NCI-H345 treated with DMSO at 0.1 percent for 48 hours (cell line): ENCODE data around the gene TPPP.
A peak's percentile ranks its signal among the peaks of the same experiment; 100 is the strongest.
"Not testable (repeated sequence)": the region's sequence is repeated elsewhere in the genome, so short reads cannot be mapped to it uniquely, and the experiment has no call there.

Experiments used
- DNase-seq: peaks from one replicate; lab custom pipeline; 2025; ENCODE audit not compliant: unreplicated experiment; lab: John Stamatoyannopoulos, UW

TPPP gene

DNA sequence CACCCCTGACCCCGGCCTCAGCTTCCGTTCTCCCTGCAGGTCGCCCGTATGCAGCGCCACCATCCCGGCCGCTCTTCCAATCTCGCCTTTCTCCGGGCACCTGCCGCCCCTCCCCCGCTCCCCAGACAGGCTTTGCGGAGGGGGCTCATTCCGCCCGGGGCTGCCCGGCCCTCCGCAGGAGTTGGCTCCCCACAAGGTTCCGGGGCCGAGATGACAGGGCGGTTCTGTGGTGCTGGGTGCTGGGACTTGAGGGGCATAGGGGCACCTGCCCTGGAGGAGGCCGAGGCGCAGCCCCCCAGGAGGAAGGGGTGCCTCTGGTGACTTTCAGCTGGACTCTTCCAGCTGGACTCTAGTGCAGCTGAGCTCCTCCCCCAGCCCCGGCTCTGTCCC is 885 bp upstream of the TPPP start:
- not testable (repeated sequence) for DNase-seq

DNA sequence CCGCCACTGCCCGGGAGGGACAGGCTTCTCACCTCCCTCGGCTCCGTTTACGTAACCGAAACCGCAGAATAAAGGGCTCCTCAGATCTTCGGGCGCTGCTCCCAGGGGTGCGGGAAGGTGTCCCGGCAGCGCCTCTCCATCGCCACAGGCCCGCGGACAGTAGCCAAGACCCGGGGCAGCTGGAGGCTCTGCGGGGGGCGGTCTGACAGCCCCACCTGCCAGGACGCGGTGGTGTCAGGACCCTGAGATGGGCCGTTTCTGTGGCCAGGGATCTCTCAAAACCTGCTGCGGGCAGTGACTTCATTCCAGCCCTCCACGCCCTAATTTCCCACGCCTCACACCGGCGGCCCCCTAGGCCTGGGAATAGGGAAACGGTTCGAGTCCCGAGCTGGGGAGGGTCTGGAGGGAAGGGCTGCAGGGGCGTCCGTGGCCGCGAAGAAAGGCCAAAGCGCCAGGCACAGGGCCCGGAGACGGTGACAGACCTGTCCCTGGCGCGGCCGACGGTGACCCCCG is 567 bp downstream of the TPPP start:
- not testable (repeated sequence) for DNase-seq

DNA sequence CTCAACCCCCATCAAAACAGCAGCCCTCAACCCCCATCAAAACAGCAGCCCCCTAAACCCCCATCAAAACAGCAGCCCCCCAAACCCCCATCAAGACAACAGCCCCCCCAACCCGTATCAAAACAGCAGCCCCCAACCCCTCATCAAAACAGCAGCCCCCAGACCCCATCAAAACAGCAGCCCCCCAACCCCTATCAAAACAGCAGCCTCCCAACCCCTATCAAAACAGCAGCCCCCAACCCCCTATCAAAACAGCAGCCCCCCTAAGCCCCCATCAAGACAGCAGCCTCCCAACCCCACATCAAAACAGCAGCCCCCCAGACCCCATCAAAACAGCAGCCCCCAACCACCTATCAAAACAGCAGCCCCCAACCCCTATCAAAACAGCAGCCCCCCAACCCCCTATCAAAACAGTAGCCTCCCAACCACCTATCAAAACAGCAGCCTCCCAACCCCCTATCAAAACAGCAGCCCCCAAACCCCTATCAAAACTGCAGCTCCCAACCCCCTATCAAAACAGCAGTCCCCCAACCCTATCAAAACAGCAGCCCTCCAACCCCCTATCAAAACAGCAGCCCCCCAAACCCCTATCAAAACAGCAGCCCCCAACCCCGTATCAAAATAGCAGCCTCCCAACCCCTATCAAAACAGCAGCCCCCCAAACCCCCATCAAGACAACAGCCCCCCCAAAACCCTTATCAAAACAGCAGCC is 1.2 kb downstream of the TPPP start:
- no peak for DNase-seq

DNA sequence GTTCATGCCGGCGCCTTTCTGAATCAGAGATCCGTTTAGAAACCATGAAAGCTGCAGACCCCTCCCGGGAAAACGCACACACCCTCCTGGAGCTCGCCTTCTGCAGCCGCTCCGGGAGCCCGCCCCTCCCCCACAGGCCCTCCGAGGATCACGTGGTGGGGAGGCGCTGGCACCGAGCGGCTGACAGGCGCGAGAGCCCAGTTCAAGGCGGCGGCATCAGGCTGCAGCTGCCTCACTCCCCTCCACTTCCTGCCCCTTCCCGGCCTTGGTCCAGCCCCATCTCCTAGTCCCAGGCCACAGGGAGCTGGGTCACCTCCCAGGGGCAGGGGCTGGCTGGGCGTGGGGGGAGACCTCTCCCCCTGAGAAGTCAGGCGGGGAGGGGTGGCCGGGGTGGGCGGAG is 2.1 kb downstream of the TPPP start:
- DNase-seq, result not testable (repeated sequence)

DNA sequence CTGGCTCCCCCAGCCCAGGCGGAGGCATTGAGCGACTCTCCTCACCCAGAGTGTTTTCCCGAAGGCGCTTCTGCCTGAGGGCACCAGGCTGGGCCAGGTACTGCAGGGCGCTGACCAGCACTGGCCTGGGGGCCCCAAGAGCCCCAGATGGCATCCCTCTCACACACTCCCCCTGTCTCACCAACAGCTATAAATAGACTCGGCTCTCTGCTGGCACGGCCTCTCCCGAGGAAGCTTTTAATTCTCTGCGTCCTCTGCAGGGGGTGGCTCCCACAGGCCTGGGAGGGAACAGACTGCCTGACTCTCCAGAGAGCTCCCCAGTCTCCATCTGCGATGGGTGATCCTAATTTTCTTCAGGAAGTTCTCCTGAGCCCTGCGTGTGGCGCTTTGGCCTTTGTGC is 2.9 kb downstream of the TPPP start:
- not testable (repeated sequence) for DNase-seq

DNA sequence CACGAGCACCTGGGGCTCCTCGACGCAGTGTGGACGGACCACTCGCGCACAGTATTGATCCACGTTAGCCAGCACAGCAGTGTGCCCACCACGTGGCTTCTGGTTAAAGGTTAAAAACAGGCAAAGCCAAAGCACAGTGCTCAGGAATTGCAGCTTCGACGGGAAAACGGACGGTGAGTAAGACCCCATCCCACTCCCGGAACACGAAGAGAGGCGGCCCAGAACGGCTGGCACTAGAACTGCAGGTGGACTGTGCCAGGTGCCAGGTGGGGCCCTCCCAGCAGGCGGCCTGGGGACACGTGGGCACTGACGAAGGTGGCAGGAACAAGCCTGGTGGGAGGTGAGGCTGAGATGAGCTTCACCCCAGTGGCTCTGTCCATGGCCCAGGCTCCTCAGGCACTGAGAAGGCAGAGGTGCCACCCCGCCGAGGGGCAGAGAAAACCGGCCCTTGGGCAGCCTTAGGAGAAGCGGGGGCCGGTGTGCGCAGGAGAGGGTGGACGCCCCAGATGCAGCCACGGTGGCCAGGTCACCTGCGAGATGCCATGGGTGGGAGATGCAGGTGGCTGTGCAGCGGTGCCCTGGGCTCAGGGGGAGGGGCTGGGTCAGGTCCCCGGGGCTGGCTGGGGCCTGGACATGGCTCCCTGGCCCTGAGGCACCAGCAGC is 4.7 kb downstream of the TPPP start:
- DNase-seq, result not testable (repeated sequence)

DNA sequence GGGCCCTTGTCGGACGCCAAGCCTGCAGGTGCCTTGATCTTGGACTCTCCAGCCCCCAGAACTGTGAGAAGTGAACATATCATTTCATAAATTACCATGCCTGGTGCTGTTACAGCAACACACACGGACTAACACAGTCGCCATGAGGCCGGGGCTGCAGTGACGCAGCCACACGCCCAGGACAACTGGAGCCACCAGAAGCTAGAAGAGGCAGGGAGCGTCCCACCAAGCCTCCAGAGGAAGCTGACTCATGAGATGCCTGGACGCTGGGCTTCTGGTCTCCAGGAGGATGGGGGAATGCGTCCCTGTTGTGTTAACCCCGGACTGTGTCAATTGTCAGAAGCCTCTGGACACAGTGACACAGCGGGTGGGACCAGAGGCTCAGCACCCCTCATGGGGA is 6.2 kb downstream of the TPPP start:
- DNase-seq, result not testable (repeated sequence)

DNA sequence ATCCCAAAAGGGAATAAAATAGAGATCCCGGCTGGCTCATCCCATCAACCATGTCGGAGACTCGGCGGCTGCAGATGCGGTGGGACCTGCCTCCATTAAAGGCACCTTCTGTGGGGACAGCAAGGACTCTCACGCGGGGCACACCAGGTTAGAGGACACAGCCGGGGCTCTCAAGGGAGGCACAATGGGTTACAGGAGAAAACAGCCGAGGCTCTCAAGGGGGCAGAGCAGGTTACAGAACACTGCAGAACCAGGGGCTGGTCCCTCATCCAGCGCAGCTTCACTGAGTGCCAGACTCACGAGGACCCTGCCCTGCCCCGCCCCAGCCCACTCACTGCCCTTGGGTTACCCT is 7.0 kb downstream of the TPPP start:
- DNase-seq, result not testable (repeated sequence)

DNA sequence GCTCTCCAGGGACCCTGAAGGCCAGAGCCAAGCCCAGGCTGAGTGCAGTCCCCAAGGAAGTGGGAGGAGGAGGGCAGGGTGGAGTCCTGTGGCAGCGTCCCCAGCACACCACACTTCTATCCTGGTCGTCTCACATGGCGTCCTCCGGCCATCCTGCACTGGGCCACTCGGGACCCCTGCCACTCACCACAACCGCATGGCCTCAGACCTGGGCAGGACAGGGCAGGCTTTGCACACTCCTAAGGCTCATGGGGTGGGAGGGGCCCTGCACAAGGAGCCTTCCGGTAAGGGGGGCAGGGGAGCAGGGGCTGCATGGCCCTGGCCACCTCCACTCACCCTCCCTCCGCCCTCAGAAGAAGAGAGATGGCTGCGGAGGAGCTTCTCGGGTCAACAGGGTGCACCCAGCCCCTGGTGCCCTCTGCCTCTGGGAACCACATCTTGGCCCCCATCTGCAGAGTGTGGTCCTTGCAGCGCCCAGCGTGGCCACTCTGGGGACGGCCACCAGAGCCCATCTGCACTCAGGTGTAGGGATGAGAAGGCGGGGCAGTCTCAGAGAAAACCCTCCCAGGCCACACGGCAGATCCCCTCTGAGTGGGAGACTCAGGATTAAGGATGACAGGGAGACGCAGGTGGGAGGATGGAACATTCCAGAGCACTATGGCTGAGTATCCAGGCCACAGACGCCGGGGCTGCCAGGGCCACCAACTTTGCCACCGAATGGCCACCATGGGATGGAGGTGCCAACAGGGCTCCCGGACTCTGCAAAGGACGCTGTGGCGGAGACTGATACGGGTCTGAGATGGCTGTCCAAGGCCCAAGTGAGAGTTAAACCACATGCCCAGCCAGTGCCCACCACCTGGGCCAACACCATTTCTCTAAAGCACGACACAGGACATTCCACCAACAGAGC is 7.6 kb downstream of the TPPP start:
- DNase-seq, result no peak

DNA sequence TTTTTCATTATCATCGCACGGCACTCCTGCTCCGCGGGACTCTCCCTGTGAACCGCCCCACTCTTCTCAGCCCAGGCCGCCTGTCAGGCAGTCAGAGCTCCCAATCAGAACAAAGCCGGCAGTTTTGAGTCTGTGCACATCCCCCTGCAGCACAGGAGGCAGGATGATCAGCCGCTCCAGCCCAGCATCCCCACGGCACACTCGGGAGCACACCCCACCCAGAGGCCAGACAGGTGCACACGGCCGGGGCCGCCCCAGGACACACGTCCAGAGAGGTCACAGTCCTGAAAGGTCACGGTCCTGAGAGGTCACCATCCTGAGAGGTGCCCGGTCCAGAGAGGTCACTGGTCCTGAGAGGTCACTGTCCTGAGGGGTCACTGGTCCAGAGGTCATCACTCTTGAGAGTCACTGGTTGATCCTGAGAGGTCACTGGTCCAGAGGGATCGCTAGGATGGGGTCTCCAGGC is 8.4 kb downstream of the TPPP start:
- no peak for DNase-seq

DNA sequence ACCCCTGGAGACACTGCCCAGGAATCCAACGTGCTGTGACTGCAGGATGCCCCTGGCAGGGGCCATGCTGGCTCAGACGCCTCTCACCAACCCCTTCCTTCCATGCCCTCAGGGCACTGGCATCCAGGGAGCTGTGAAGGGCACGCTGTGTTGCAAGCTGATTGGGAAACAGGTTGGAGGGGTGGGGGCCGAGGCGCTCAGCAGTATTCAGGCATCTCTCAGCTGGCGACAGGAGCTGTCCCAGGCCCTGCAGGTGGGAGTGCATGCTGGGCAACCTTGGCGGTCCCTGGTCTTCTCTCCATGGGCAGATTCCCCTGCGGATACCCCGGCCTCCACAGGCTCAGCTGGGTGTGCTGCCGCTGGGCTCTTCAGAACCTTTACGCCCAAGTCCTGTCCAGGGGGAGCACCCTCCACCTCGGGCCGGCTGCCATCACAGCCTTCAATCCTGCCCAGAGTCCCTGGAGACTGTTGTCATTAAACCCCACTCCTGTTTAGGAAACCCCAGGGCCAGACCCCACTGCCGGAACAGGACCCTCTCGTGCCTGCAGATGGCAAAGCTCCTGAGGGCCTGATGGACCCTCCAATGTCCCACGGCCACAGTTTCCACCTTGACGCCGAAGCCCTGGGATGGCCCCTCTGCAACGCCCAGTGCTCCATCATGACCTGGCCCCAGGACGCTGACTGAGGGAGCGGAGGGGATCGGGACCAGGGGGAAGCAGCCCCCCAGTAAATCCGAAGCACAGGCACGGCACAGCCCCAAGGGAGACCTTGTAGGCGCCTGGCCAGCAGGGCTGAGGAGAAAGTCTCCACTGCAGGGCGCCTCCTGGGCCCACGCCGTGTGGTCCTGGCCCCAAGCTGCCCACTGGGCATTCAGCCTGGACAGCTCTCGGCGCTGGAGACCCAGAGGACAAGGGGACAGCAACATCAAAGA is 9.3 kb downstream of the TPPP start:
- peak; percentile 53 for DNase-seq

DNA sequence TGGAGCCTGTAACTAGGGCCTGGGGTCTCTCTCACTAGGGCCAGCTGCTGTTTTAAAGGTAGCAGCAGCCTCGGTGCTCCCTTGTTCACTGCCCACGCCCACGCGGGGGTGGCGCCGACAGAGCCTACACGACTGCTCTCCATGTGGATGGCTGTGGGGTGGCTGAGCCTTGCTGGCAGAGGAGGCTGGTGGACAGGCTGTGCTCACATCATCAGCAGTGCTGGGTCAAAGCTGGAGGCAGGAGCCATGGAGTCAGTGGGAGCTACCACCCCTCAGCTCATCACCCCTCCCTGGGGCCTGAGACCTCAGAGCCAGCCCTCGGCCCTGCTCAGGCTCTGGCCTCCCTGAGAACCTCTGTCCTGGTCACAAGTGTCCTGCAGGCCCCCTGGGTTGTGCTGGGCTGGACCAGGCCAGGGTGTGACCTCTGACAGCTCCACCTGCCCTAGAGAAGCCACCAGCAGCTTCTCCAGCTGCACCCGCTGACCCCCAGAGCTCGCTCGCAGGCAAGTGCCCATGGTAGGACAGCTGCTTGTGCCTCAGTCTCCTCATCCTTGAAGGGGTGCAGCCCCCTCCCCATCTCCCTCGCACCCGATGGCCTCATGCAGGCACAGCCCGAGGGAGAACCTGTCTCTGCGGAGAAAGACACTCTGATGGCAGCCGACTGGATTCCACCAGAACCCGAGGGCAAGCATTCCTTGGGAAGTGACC is 10.3 kb downstream of the TPPP start:
- DNase-seq, result not testable (repeated sequence)

DNA sequence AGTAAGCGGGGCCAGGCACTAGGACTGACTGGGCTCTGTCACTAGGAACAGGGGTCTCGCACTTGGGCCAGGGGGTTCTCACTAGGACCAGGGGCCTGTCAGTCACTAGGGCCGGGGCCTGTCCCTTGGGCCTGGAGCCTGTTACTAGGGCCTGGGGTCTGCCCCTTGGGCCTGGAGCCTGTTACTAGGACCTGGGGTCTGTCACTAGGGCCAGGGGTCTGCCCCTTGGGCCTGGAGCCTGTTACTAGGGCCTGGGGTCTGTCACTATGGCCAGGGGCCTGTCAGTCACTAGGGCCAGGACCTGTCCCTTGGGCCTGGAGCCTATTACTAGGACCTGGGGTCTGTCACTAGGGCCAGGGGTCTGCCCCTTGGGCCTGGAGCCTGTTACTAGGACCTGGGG is 10.9 kb downstream of the TPPP start:
- DNase-seq, result not testable (repeated sequence)

DNA sequence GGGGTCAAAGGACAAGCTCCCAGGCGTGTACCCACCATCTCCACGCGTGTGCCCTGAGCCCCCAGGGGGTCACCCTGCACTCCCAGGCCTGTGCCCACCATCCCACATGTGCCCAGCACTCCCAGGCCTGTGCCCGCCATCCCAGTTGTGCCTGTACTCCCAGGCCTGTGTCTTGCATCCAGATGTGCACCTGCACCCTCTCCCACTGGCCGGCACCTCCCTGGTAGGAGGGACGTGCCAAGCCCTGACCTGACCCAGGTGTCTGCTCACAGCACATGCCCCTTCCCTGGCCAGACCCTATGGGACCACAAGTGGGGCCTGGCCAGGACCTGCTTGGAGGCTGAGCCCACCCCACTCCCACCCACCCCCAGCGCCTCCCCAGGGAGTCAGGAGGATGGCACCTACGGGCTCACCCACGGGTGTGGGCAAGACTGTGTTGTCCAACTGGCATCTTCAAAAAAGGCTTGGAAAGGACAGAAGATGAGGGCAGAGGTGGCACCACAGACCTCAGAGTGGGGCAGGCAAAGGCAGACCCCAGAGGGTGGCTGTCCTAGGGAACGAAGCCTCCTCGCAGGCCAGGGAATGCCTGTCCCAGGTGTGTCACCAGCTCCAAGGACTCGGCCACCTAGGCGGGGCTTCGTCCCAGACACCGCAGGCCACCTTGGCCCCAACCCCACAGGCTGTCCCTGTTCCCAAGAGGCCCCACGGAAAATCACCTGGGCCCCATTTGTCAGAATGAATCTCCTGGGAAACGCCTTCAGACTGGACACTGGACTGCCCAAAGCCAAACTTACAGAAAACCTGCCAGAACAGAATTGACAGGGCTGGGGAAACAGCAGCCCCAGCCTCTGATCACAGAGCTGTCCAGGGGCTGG is 11.6 kb downstream of the TPPP start:
- not testable (repeated sequence) for DNase-seq

DNA sequence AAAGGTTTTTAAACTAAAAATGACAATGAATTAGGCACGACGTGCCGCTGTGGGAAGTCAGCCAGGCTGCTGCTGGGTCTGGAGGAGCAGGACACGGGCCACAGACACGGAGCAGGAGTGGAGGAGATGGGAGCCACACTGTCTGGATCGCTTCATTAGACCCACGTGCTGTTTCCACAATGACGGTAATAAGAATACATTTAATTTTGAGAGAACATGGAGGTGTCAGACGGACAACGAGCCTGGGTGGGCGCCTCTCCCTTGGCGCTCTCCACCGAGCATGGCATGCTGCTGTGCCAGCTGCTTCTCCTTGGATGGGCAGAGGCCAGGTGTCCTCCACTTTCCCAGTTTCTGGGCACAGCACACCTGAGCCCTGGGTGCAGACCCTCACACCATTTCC is 12.3 kb downstream of the TPPP start:
- DNase-seq, result not testable (repeated sequence)

DNA sequence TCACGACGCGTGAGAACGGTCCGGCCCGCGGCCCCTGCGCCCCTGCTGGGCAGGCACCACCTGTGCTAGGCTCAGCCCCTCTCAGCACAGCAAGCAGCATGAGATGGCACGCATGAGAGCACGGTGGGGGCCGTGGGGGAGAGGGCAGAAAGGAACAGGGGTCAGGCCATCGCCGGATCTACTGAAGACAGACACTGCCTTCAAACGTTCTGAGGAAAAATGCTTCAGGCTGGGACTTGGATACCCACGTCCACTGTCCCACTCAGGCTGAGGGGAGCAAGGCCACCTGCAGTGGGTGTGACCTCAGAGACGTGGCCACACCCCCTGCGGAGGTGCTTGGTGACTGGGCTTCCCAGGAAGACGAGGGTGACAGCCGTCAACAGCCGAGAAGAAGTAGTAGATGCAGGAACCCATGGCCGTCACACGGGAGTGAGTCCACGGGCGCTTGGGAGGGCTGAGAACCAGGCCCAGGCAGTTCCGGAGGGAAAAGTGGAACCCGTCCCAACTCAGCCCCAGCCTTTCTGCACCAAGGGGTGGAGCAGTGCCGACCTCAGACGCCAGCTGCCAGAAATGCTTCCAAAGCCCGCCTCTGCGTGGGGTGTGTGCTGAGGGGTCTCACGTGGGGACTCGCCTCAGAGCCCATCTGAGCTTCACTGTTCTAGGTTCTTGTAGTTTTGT is 12.9 kb downstream of the TPPP start:
- not testable (repeated sequence) for DNase-seq

DNA sequence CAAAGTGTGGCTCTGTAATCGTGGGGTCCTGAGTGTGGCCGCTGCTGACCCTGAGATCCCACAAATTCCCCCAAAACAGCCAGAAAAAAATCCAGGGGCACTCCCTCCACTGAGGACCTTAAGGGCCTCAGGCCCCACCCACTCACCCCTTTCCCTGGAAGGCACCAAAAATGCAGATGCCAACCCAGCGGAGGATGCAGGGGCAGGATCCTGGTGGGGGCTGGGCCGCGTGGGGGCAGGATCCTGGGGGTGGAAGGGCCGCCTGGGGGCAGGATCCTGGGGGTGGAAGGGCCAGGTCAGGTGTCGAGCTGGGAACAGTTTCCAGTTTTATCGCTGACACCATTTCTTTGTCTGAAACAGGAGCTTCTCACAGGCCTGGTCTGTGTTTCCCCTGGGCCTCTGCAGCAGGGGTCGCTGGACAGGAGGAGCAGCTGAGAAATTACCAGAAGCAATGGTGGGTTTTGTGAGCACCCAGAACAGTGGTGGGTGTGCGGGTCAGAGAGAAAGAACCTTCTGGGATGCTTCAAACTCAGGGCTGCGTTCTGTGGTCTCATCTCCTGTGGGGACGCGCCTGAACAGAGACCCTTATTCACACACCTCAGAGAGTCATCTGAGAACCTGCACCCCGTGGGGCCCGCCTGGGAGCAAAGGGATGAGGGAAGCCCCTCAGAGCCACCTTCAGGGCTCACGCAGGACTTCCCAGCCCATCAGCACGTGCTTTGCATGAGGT is 13.8 kb downstream of the TPPP start:
- not testable (repeated sequence) for DNase-seq
